HepG2 (cell line): Measurements from ENCODE around the gene KREMEN1. TPM values are rescaled to one million over a fixed set of nuclear protein-coding genes. Genes with fewer than 3 reads are reported as not detected.

Experiments used
- ATAC-seq: fragments of 200-7000 bp; cut with Tn5 transposase; 3 replicates; pipeline ENCODE4 v1.9.1; 2020; ENCODE audit warnings: mild to moderate bottlenecking, moderate library complexity
- BruUV-seq: library from RNA; stranded (reverse); fragments of 400-500 nt; replicated peaks from 2 replicates; lab custom pipeline; 2021; lab: Mats Ljungman, UMichigan
- CTCF ChIA-PET: fragments of 300-600 bp; formaldehyde crosslinking; extraction: SDS; loops from one replicate; lab custom pipeline; 2021; ENCODE audit warnings: low total read pairs, inconsistent platforms, low intra/inter-chr PET ratio; lab: Yijun Ruan, JAX
- POLR2A ChIA-PET: fragments of 350-600 bp; sonication (Branson Sonifier 250); formaldehyde crosslinking; loops from one replicate; lab custom pipeline; 2020; ENCODE audit warnings: antibody characterized with exemption, inconsistent platforms; lab: Yijun Ruan, JAX
- DNase-seq: peaks from one replicate; pipeline ENCODE4 v3.0.0-alpha.2; 2015; ENCODE audit warnings: low spot score
- FAIRE-seq: peaks from 3 replicates; lab custom pipeline; 2011; peaks lifted over from hg19 to GRCh38; lab: Jason Lieb, UNC
- H2AFZ ChIP-seq: one replicate; pipeline ENCODE4 v1.6.1; 2011; ENCODE audit warnings: low read length, inconsistent platforms
- H3K27ac ChIP-seq: fragments of 300-600 bp; 3 replicates; pipeline ENCODE4 v1.8.0; 2011; ENCODE audit warnings: mixed run types, mild to moderate bottlenecking, mixed read lengths, low read length, inconsistent platforms; ENCODE audit not compliant: insufficient read depth; ENCODE audit errors: extremely low read length
- H3K27me3 ChIP-seq, 2 experiments: fragments of 200-600 bp in 1 of 2; 2 replicates in 1 of 2; 3 replicates in 1 of 2; pipeline versions ENCODE4 v1.6.0 to v1.8.0; 2011; ENCODE audit warnings: low read length in 2 of 2, mild to moderate bottlenecking in 2 of 2, moderate library complexity in 2 of 2, inconsistent platforms in 1 of 2; ENCODE audit not compliant: insufficient read depth in 2 of 2, control insufficient read depth in 1 of 2
- H3K36me3 ChIP-seq, 2 experiments: fragments of 200-600 bp in 1 of 2; replicated peaks in 1 of 2; 2 replicates in 1 of 2; 3 replicates in 1 of 2; pipeline versions ENCODE4 v1.5.1 to v1.8.0; 2011; ENCODE audit warnings: low read length in 2 of 2, inconsistent platforms in 1 of 2; ENCODE audit not compliant: insufficient read depth in 2 of 2, control insufficient read depth in 1 of 2
- H3K4me1 ChIP-seq: 2 replicates; pipeline ENCODE4 v1.5.1; 2012; ENCODE audit warnings: low read length, inconsistent platforms; ENCODE audit not compliant: insufficient read depth
- H3K4me2 ChIP-seq: 2 replicates; pipeline ENCODE4 v1.6.0; 2011; ENCODE audit warnings: low read depth, low read length, inconsistent platforms
- H3K4me3 ChIP-seq, 3 experiments: fragments of 200-600 bp in 1 of 3; sonication (generic), shearing (Covaris generic) in 1 of 3; replicated peaks in 1 of 3; 2 replicates each; pipeline ENCODE4 v1.5.1; 2011 to 2016; ENCODE audit warnings: low read length in 3 of 3, inconsistent platforms in 2 of 3, low read depth in 2 of 3, mild to moderate bottlenecking in 2 of 3, control low read depth in 1 of 3, mixed read lengths in 1 of 3; ENCODE audit not compliant: insufficient read depth in 1 of 3
- H3K79me2 ChIP-seq: one replicate; pipeline ENCODE4 v1.6.1; 2011; ENCODE audit warnings: low read length, inconsistent platforms; ENCODE audit not compliant: insufficient read depth
- H3K9ac ChIP-seq: 2 replicates; pipeline ENCODE4 v1.6.0; 2011; ENCODE audit warnings: mild to moderate bottlenecking, low read depth, low read length, inconsistent platforms; ENCODE audit not compliant: insufficient read depth
- H3K9me3 ChIP-seq: 2 replicates; pipeline ENCODE4 v1.5.1; 2012; ENCODE audit warnings: mild to moderate bottlenecking, low read length
- H4K20me1 ChIP-seq: 2 replicates; pipeline ENCODE4 v1.6.0; 2011; ENCODE audit warnings: inconsistent platforms, mild to moderate bottlenecking, low read length, moderate library complexity; ENCODE audit not compliant: insufficient read depth
- KLF13 ChIP-seq: sonication (generic); formaldehyde crosslinking; IDR thresholded peaks from 2 replicates; pipeline ENCODE4 v1.4.0; 2020; ENCODE audit warnings: mild to moderate bottlenecking, missing genetic modification reagents
- KLF9 ChIP-seq: IDR thresholded peaks from 2 replicates; pipeline ENCODE4 v1.6.1; 2016; ENCODE audit warnings: low read depth
- LCORL ChIP-seq, 2 experiments: fragments of 450-650 bp in 1 of 2; sonication (generic) in 1 of 2; formaldehyde crosslinking in 1 of 2; IDR thresholded peaks; 2 replicates each; pipeline versions ENCODE4 v1.5.0 to v1.6.1; 2017 to 2020; ENCODE audit warnings: antibody characterized with exemption in 1 of 2, missing genetic modification reagents in 1 of 2
- NFRKB ChIP-seq: fragments of 450-650 bp; IDR thresholded peaks from 2 replicates; pipeline ENCODE4 v1.6.1; 2017
- WIZ ChIP-seq: sonication (generic); formaldehyde crosslinking; IDR thresholded peaks from 2 replicates; pipeline ENCODE4 v1.5.1; 2020; ENCODE audit warnings: mild to moderate bottlenecking, missing genetic modification reagents
- ZBTB38 ChIP-seq: sonication (generic); formaldehyde crosslinking; IDR thresholded peaks from 2 replicates; pipeline ENCODE4 v1.5.1; 2020; ENCODE audit warnings: mild to moderate bottlenecking, missing genetic modification reagents
- ZNF83 ChIP-seq: sonication (generic); formaldehyde crosslinking; IDR thresholded peaks from 2 replicates; pipeline ENCODE4 v1.4.0; 2020; ENCODE audit warnings: missing genetic modification reagents, mild to moderate bottlenecking, borderline replicate concordance
- ZNF850 ChIP-seq: sonication (generic); formaldehyde crosslinking; conservative IDR thresholded peaks from 2 replicates; pipeline ENCODE4 v1.9.0; 2021; ENCODE audit warnings: mild to moderate bottlenecking, missing genetic modification reagents
- ZSCAN30 ChIP-seq: sonication (generic); formaldehyde crosslinking; IDR thresholded peaks from 2 replicates; pipeline ENCODE4 v1.5.0; 2020; ENCODE audit warnings: mild to moderate bottlenecking, missing genetic modification reagents
- WGBS: methylation state at CpG from one replicate; pipeline ENCODE4 v1.1.6; 2017; ENCODE audit warnings: low lambda C conversion rate; 5-methylcytosine and 5-hydroxymethylcytosine counted together
- in situ Hi-C: cut with HindIII; loops from 2 replicates; pipeline ENCODE4 v1.10.0; 2017; ENCODE audit warnings: low pct_unique_long_range_greater_than_20kb; ENCODE audit not compliant: extremely low pct_ligation_motif_present
- intact Hi-C: fragments of 100-400 bp; cut with micrococcal nuclease; formaldehyde crosslinking; loops from one replicate; pipeline ENCODE4 v1.10.0; 2022; ENCODE audit not compliant: unreplicated experiment
- polyA plus RNA-seq, 8 experiments: library from polyadenylated mRNA; depleted of rRNA in 3 of 8; stranded (reverse) in 7 of 8; unstranded in 1 of 8; fragments of >200 nt; fragmentation: Illumina TruSeq in 4 of 8; extraction: Trizol in 4 of 8; gene quantifications; 2 replicates each; pipeline versions ENCODE4 v1.2.1 to v1.2.3, GENCODE V29; 2011 to 2016; ENCODE audit warnings: low read depth in 4 of 8, missing spikeins in 1 of 8, mixed read lengths in 1 of 8; ENCODE audit not compliant: insufficient read depth in 1 of 8
- total RNA-seq, 5 experiments: library from RNA; depleted of rRNA; stranded (reverse); fragments of >200 nt; fragmentation: Illumina TruSeq; extraction: Trizol; gene quantifications; 2 replicates each; pipeline ENCODE4 v1.2.3, GENCODE V29; 2016; ENCODE audit warnings: low read depth in 1 of 5
- TF ChIP-seq, protein P1 (sequence below): sonication (generic); formaldehyde crosslinking; IDR thresholded peaks from 2 replicates; pipeline ENCODE4 v1.4.0; 2020; ENCODE audit warnings: missing genetic modification reagents
- TF ChIP-seq, protein P2 (sequence below): sonication (generic); formaldehyde crosslinking; IDR thresholded peaks from 2 replicates; pipeline ENCODE4 v1.8.1; 2023; ENCODE audit warnings: mild to moderate bottlenecking, inconsistent platforms, moderate library complexity, missing genetic modification reagents, borderline replicate concordance
- TF ChIP-seq, protein P3 (sequence below): sonication (generic); formaldehyde crosslinking; IDR thresholded peaks from 2 replicates; pipeline ENCODE4 v1.5.0; 2020; ENCODE audit warnings: mild to moderate bottlenecking, missing genetic modification reagents

Gene KREMEN1
- total and polyA plus RNA-seq, 2 of the 13 experiments (the other 11 are each of a cell fraction or from before 2014, with no cell fraction given) = 9.8 to 13.8 TPM

- no peak for TF ChIP-seq NFRKB
- TF ChIP-seq LCORL (IDR thresholded peaks at IDR 0.05) = no peak
- TF ChIP-seq LCORL (CRISPR knock-in tag; IDR thresholded peaks at IDR 0.05) = no peak
- no peak for TF ChIP-seq WIZ (CRISPR knock-in tag)
- TF ChIP-seq ZBTB38 = no peak
- TF ChIP-seq, protein P1, sequence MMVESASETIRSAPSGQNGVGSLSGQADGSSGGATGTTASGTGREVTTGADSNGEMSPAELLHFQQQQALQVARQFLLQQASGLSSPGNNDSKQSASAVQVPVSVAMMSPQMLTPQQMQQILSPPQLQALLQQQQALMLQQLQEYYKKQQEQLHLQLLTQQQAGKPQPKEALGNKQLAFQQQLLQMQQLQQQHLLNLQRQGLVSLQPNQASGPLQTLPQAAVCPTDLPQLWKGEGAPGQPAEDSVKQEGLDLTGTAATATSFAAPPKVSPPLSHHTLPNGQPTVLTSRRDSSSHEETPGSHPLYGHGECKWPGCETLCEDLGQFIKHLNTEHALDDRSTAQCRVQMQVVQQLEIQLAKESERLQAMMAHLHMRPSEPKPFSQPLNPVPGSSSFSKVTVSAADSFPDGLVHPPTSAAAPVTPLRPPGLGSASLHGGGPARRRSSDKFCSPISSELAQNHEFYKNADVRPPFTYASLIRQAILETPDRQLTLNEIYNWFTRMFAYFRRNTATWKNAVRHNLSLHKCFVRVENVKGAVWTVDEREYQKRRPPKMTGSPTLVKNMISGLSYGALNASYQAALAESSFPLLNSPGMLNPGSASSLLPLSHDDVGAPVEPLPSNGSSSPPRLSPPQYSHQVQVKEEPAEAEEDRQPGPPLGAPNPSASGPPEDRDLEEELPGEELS (CRISPR knock-in tag) = no peak
- no peak for TF ChIP-seq ZNF850
- no peak for TF ChIP-seq ZNF83 (CRISPR knock-in tag)
Measured at GRCh38 chr22:29199702-29200400, 127.0 kb downstream of the KREMEN1 start (continued).

- FAIRE-seq = no peak
- DNase-seq = no peak
- intact Hi-C loops (no loop called here), in situ Hi-C loops (loop anchor here (5.0 kb wide), 1 partner anchor 46 kb away; no protein-coding TSS in a partner anchor)
- H3K9ac ChIP-seq = no peak overlapping the region
- ATAC-seq = no peak
- no peak overlapping the region for H3K4me3 ChIP-seq
- H4K20me1 ChIP-seq = no peaks in the 10 kb centered on the region
- WGBS = 49% methylated on average over 7 of the region's 7 CpGs
- ChIA-PET POLR2A (no interaction called here), CTCF (no interaction called here)
- BruUV-seq = no TSS peak
- no peak overlapping the region for H3K27ac ChIP-seq
- H3K4me2 ChIP-seq = no peak overlapping the region
- H3K36me3 ChIP-seq = no peaks in the 10 kb centered on the region
- H2AFZ ChIP-seq = no peak overlapping the region
- H3K79me2 ChIP-seq = no peaks in the 10 kb centered on the region
- H3K27me3 ChIP-seq = peaks cover 3 to 27% of the 10 kb centered on the region in 2 experiments; a peak in 4 of 5 replicates
- H3K9me3 ChIP-seq = no peaks in the 10 kb centered on the region
- H3K4me1 ChIP-seq = peaks cover 35% of the 10 kb centered on the region
- TF ChIP-seq ZSCAN30 (CRISPR knock-in tag) = no peak
- TF ChIP-seq, protein P2, sequence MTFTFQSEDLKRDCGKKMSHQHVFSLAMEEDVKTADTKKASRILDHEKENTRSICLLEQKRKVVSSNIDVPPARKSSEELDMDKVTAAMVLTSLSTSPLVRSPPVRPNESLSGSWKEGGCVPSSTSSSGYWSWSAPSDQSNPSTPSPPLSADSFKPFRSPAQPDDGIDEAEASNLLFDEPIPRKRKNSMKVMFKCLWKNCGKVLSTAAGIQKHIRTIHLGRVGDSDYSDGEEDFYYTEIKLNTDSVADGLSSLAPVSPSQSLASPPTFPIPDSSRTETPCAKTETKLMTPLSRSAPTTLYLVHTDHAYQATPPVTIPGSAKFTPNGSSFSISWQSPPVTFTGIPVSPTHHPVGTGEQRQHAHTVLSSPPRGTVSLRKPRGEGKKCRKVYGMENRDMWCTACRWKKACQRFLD = no peak
- no peak for TF ChIP-seq KLF13
- TF ChIP-seq, protein P3, sequence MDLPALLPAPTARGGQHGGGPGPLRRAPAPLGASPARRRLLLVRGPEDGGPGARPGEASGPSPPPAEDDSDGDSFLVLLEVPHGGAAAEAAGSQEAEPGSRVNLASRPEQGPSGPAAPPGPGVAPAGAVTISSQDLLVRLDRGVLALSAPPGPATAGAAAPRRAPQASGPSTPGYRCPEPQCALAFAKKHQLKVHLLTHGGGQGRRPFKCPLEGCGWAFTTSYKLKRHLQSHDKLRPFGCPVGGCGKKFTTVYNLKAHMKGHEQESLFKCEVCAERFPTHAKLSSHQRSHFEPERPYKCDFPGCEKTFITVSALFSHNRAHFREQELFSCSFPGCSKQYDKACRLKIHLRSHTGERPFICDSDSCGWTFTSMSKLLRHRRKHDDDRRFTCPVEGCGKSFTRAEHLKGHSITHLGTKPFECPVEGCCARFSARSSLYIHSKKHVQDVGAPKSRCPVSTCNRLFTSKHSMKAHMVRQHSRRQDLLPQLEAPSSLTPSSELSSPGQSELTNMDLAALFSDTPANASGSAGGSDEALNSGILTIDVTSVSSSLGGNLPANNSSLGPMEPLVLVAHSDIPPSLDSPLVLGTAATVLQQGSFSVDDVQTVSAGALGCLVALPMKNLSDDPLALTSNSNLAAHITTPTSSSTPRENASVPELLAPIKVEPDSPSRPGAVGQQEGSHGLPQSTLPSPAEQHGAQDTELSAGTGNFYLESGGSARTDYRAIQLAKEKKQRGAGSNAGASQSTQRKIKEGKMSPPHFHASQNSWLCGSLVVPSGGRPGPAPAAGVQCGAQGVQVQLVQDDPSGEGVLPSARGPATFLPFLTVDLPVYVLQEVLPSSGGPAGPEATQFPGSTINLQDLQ (CRISPR knock-in tag) = no peak
- TF ChIP-seq KLF9 (CRISPR knock-in tag) = no peak
Measured at GRCh38 chr22:29200901-29201300, 128.1 kb downstream of the KREMEN1 start.
